HepG2 (cell line): ENCODE results near the gene MLXIPL. TPM values are rescaled to one million over a fixed set of nuclear protein-coding genes. Genes with fewer than 3 reads are reported as not detected.

ENCODE experiments used
- BCL3 ChIP-seq: sonication (generic); formaldehyde crosslinking; IDR thresholded peaks from 2 replicates; pipeline ENCODE4 v1.5.1; 2020; ENCODE audit warnings: mild to moderate bottlenecking, missing genetic modification reagents, moderate library complexity
- CBX5 ChIP-seq: sonication (generic); formaldehyde crosslinking; IDR thresholded peaks from 2 replicates; pipeline ENCODE4 v1.4.0; 2020; ENCODE audit warnings: missing genetic modification reagents, borderline replicate concordance
- PAWR ChIP-seq: sonication (generic); formaldehyde crosslinking; IDR thresholded peaks from 2 replicates; pipeline ENCODE4 v1.4.0; 2020; ENCODE audit warnings: missing genetic modification reagents, mild to moderate bottlenecking, borderline replicate concordance
- PRDM4 ChIP-seq: sonication (generic); formaldehyde crosslinking; IDR thresholded peaks from 2 replicates; pipeline ENCODE4 v1.9.0; 2021; ENCODE audit warnings: missing genetic modification reagents, borderline replicate concordance
- ZNF12 ChIP-seq: sonication (generic); formaldehyde crosslinking; IDR thresholded peaks from 2 replicates; pipeline ENCODE4 v1.5.0; 2020; ENCODE audit warnings: missing genetic modification reagents
- polyA plus RNA-seq, 8 experiments: library from polyadenylated mRNA; depleted of rRNA in 3 of 8; stranded (reverse) in 7 of 8; unstranded in 1 of 8; fragments of >200 nt; fragmentation: Illumina TruSeq in 4 of 8; extraction: Trizol in 4 of 8; gene quantifications; 2 replicates each; pipeline versions ENCODE4 v1.2.1 to v1.2.3, GENCODE V29; 2011 to 2016; ENCODE audit warnings: low read depth in 4 of 8, missing spikeins in 1 of 8, mixed read lengths in 1 of 8; ENCODE audit not compliant: insufficient read depth in 1 of 8
- total RNA-seq, 5 experiments: library from RNA; depleted of rRNA; stranded (reverse); fragments of >200 nt; fragmentation: Illumina TruSeq; extraction: Trizol; gene quantifications; 2 replicates each; pipeline ENCODE4 v1.2.3, GENCODE V29; 2016; ENCODE audit warnings: low read depth in 1 of 5
- TF ChIP-seq, protein P1 (sequence below): sonication (generic); formaldehyde crosslinking; IDR thresholded peaks from 2 replicates; pipeline ENCODE4 v1.5.0; 2020; ENCODE audit warnings: mild to moderate bottlenecking, missing genetic modification reagents, borderline replicate concordance
- TF ChIP-seq, protein P2 (sequence below): sonication (generic); formaldehyde crosslinking; IDR thresholded peaks from 2 replicates; pipeline ENCODE4 v1.4.0; 2020; ENCODE audit warnings: mild to moderate bottlenecking, missing genetic modification reagents

Gene MLXIPL
- total and polyA plus RNA-seq, 2 of the 13 experiments (the other 11 are each of a cell fraction or from before 2014, with no cell fraction given): 51.6 to 60.1 TPM

GRCh38 chr7:73556208-73557107 is 67.9 kb downstream of the MLXIPL start (continued):
- TF ChIP-seq PRDM4 (CRISPR knock-in tag) (no peak), ZNF12 (CRISPR knock-in tag) (peak; percentile 7; the same call in 1 of the 2 replicates), BCL3 (CRISPR knock-in tag) (no peak), PAWR (CRISPR knock-in tag) (no peak), CBX5 (CRISPR knock-in tag) (no peak)
- TF ChIP-seq, protein P1, sequence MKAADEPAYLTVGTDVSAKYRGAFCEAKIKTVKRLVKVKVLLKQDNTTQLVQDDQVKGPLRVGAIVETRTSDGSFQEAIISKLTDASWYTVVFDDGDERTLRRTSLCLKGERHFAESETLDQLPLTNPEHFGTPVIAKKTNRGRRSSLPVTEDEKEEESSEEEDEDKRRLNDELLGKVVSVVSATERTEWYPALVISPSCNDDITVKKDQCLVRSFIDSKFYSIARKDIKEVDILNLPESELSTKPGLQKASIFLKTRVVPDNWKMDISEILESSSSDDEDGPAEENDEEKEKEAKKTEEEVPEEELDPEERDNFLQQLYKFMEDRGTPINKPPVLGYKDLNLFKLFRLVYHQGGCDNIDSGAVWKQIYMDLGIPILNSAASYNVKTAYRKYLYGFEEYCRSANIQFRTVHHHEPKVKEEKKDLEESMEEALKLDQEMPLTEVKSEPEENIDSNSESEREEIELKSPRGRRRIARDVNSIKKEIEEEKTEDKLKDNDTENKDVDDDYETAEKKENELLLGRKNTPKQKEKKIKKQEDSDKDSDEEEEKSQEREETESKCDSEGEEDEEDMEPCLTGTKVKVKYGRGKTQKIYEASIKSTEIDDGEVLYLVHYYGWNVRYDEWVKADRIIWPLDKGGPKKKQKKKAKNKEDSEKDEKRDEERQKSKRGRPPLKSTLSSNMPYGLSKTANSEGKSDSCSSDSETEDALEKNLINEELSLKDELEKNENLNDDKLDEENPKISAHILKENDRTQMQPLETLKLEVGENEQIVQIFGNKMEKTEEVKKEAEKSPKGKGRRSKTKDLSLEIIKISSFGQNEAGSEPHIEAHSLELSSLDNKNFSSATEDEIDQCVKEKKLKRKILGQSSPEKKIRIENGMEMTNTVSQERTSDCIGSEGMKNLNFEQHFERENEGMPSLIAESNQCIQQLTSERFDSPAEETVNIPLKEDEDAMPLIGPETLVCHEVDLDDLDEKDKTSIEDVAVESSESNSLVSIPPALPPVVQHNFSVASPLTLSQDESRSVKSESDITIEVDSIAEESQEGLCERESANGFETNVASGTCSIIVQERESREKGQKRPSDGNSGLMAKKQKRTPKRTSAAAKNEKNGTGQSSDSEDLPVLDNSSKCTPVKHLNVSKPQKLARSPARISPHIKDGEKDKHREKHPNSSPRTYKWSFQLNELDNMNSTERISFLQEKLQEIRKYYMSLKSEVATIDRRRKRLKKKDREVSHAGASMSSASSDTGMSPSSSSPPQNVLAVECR (CRISPR knock-in tag): peak; percentile 74; the same call in 1 of the 2 replicates
- TF ChIP-seq, protein P2, sequence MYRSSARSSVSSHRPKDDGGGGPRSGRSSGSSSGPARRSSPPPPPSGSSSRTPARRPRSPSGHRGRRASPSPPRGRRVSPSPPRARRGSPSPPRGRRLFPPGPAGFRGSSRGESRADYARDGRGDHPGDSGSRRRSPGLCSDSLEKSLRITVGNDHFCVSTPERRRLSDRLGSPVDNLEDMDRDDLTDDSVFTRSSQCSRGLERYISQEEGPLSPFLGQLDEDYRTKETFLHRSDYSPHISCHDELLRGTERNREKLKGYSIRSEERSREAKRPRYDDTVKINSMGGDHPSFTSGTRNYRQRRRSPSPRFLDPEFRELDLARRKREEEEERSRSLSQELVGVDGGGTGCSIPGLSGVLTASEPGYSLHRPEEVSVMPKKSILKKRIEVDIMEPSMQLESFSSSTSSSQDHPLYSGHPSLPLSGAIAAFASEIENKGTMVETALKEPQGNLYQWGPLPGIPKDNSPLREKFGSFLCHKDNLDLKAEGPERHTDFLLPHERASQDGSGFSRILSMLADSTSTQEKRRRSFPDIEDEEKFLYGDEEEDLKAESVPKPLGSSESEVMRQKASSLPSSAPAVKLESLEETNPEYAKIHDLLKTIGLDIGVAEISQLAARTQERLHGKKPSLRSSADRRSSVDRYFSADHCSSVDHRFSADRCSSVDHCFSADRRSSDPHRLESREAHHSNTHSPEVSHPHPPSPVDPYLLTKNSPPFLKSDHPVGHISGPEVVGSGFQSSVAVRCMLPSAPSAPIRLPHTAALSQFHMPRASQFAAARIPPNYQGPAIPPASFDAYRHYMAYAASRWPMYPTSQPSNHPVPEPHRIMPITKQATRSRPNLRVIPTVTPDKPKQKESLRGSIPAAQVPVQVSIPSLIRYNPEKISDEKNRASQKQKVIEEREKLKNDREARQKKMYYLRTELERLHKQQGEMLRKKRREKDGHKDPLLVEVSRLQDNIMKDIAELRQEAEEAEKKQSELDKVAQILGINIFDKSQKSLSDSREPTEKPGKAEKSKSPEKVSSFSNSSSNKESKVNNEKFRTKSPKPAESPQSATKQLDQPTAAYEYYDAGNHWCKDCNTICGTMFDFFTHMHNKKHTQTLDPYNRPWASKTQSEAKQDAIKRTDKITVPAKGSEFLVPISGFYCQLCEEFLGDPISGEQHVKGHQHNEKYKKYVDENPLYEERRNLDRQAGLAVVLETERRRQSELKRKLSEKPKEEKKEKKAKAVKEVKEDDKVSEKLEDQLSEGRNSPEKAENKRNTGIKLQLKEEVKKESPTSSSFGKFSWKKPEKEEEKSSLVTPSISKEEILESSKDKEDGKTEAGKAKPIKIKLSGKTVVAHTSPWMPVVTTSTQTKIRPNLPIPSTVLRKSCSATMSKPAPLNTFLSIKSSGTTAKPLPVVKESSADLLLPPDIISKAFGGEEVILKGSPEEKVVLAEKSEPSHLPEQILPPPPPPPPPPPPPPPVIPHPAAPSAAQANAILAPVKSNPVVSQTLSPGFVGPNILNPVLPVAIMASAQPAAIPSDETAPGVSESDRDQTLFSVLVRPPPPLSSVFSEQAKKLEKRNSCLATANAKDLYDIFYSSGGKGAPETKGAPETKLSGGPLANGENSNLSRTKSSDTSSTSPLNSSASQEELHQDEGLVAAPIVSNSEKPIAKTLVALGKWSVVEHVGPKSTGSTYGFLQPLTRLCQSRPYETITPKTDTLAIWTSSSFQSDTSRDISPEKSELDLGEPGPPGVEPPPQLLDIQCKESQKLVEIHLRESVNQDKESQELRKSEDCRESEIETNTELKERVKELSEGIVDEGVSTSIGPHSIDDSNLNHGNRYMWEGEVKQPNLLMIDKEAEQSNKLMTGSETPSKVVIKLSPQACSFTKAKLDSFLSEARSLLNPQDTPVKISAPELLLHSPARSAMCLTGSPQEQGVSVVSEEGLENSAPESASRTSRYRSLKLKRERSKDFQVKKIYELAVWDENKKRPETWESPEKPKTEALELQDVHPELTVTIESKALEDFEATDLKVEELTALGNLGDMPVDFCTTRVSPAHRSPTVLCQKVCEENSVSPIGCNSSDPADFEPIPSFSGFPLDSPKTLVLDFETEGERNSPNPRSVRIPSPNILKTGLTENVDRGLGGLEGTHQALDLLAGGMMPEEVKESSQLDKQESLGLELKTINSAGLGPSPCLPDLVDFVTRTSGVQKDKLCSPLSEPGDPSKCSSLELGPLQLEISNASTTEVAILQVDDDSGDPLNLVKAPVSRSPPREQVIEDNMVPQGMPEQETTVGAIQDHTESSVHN (CRISPR knock-in tag): no peak
